HG03442 (cell line): ENCODE data around the gene LMO2.
"Not testable (repeated sequence)": the region's sequence is repeated elsewhere in the genome, so short reads cannot be mapped to it uniquely, and the experiment has no call there.

ENCODE experiments used
- ATAC-seq: cut with Tn5 transposase; IDR thresholded peaks from one replicate; pipeline ENCODE4 v1.9.1; 2021; ENCODE audit warnings: mild to moderate bottlenecking, moderate library complexity; ENCODE audit not compliant: unreplicated experiment

LMO2 gene

GRCh38 chr11:33891714-33892327, at the start of gene LMO2:
TSS of gene LMO2 (minus strand) at chr11:33892076. CDS start at chr11:33869716, 22,360 bp downstream.
- ATAC-seq = no peak

GRCh38 chr11:33940538-33940815, 48.6 kb upstream of the LMO2 start:
- no peak for ATAC-seq

GRCh38 chr11:33936725-33937604, 45.1 kb upstream of the LMO2 start:
- no peak for ATAC-seq

GRCh38 chr11:33935461-33936456, 43.9 kb upstream of the LMO2 start:
- ATAC-seq = no peak

GRCh38 chr11:33935005-33935404, 43.1 kb upstream of the LMO2 start:
- ATAC-seq = no peak

- ATAC-seq = no peak
Observed at GRCh38 chr11:33934450-33934849, 42.6 kb upstream of the LMO2 start.

GRCh38 chr11:33933602-33934001, 41.7 kb upstream of the LMO2 start:
- ATAC-seq = no peak

- no peak for ATAC-seq
Observed at GRCh38 chr11:33932721-33933120, 40.8 kb upstream of the LMO2 start.

- not testable (repeated sequence) for ATAC-seq
Observed at GRCh38 chr11:33931739-33932366, 40.0 kb upstream of the LMO2 start.

GRCh38 chr11:33931067-33931466, 39.2 kb upstream of the LMO2 start:
- ATAC-seq = no peak

GRCh38 chr11:33930317-33931021, 38.6 kb upstream of the LMO2 start:
- ATAC-seq = no peak

- no peak for ATAC-seq
Observed at GRCh38 chr11:33928564-33928963, 36.7 kb upstream of the LMO2 start.

GRCh38 chr11:33926671-33927552, 35.0 kb upstream of the LMO2 start:
- ATAC-seq = no peak

- no peak for ATAC-seq
Observed at GRCh38 chr11:33924341-33924740, 32.5 kb upstream of the LMO2 start.

GRCh38 chr11:33923626-33924025, 31.8 kb upstream of the LMO2 start:
- no peak for ATAC-seq

- peak; percentile 85 for ATAC-seq
Observed at GRCh38 chr11:33920838-33921613, 29.1 kb upstream of the LMO2 start.

- ATAC-seq = no peak
Observed at GRCh38 chr11:33919645-33920044, 27.8 kb upstream of the LMO2 start.

GRCh38 chr11:33917402-33917801, 25.5 kb upstream of the LMO2 start:
- not testable (repeated sequence) for ATAC-seq
